H1 (cell line): ENCODE data around the gene BCL7B. TPM values are rescaled to one million over a fixed set of nuclear protein-coding genes. Genes with fewer than 3 reads are reported as not detected.

Experiments used
- CTCF ChIA-PET: fragments of 300-600 bp; sonication (Branson Sonifier 250); formaldehyde crosslinking; loops from one replicate; lab custom pipeline; 2021; ENCODE audit not compliant: partially characterized antibody; lab: Charles Lee
- POLR2A ChIA-PET: fragments of 300-600 bp; sonication (Branson Sonifier 250); formaldehyde crosslinking; loops from one replicate; lab custom pipeline; 2021; ENCODE audit warnings: inconsistent platforms; ENCODE audit not compliant: partially characterized antibody; lab: Charles Lee
- DNase-seq, 2 experiments: peaks; one replicate each; pipeline versions ENCODE4 v3.0.0 to v3.0.0-alpha.2; 2010 to 2022; ENCODE audit warnings: low spot score in 2 of 2, low read depth in 1 of 2, mixed read lengths in 1 of 2
- FAIRE-seq: peaks from 2 replicates; lab custom pipeline; 2011; peaks lifted over from hg19 to GRCh38; lab: Jason Lieb, UNC
- H2AFZ ChIP-seq: 2 replicates; pipeline ENCODE4 v1.8.1; 2012; ENCODE audit warnings: low read length, inconsistent platforms
- H2AK5ac ChIP-seq: 2 replicates; pipeline ENCODE4 v1.6.1; 2013; ENCODE audit warnings: low read depth, low read length
- H2BK120ac ChIP-seq: replicated peaks from 2 replicates; pipeline ENCODE3; 2013; ENCODE audit warnings: low read depth, low read length, inconsistent platforms
- H2BK12ac ChIP-seq: 2 replicates; pipeline ENCODE4 v1.6.1; 2013; ENCODE audit warnings: low read depth, low read length
- H2BK15ac ChIP-seq: 2 replicates; pipeline ENCODE4 v1.6.1; 2013; ENCODE audit warnings: low read length
- H2BK20ac ChIP-seq: 2 replicates; pipeline ENCODE4 v1.6.1; 2013; ENCODE audit warnings: low read length
- H2BK5ac ChIP-seq: 2 replicates; pipeline ENCODE4 v1.6.1; 2013; ENCODE audit warnings: low read depth, low read length
- H3K14ac ChIP-seq: 2 replicates; pipeline ENCODE4 v1.6.1; 2013; ENCODE audit warnings: inconsistent platforms; ENCODE audit not compliant: insufficient read length
- H3K18ac ChIP-seq: 2 replicates; pipeline ENCODE4 v1.6.1; 2013; ENCODE audit warnings: low read length; ENCODE audit errors: extremely low read depth
- H3K23ac ChIP-seq: 2 replicates; pipeline ENCODE4 v1.6.1; 2013; ENCODE audit warnings: inconsistent platforms; ENCODE audit not compliant: insufficient read length
- H3K23me2 ChIP-seq: 2 replicates; pipeline ENCODE4 v1.6.1; 2013; ENCODE audit warnings: low read depth, low read length
- H3K27ac ChIP-seq: 2 replicates; pipeline ENCODE4 v1.6.1; 2011; ENCODE audit warnings: low read depth, low read length, inconsistent platforms
- H3K27me3 ChIP-seq, 4 experiments: replicated peaks in 1 of 4; 1 replicate in 1 of 4; 2 replicates in 3 of 4; pipeline versions ENCODE4 v1.6.1 to v1.8.1; 2011 to 2013; ENCODE audit warnings: low read length in 3 of 4, mild to moderate bottlenecking in 3 of 4, inconsistent platforms in 2 of 4, mixed read lengths in 2 of 4, moderate library complexity in 1 of 4; ENCODE audit not compliant: control insufficient read depth in 3 of 4, insufficient read depth in 3 of 4; ENCODE audit errors: extremely low read depth in 1 of 4
- H3K36me3 ChIP-seq, 4 experiments: 2 replicates each; pipeline versions ENCODE4 v1.6.1 to v1.8.1; 2011 to 2013; ENCODE audit warnings: mild to moderate bottlenecking in 4 of 4, low read length in 3 of 4, moderate library complexity in 2 of 4, control low read depth in 1 of 4, inconsistent platforms in 1 of 4; ENCODE audit not compliant: insufficient read depth in 4 of 4, control insufficient read depth in 2 of 4
- H3K4ac ChIP-seq: replicated peaks from 2 replicates; pipeline ENCODE3; 2013; ENCODE audit warnings: low read length, low read depth, mixed read lengths, inconsistent platforms; ENCODE audit not compliant: insufficient read length
- H3K4me1 ChIP-seq, 4 experiments: replicated peaks in 1 of 4; 1 replicate in 1 of 4; 2 replicates in 3 of 4; pipeline versions ENCODE4 v1.6.1 to v1.8.1; 2011 to 2013; ENCODE audit warnings: low read length in 3 of 4, inconsistent platforms in 2 of 4, mixed read lengths in 1 of 4; ENCODE audit not compliant: insufficient read depth in 4 of 4, control insufficient read depth in 3 of 4
- H3K4me2 ChIP-seq, 2 experiments: 2 replicates each; pipeline versions ENCODE4 v1.6.1 to v1.8.1; 2011 to 2013; ENCODE audit warnings: low read depth in 2 of 2, low read length in 2 of 2, control low read depth in 1 of 2, inconsistent platforms in 1 of 2, mild to moderate bottlenecking in 1 of 2; ENCODE audit not compliant: insufficient read depth in 1 of 2
- H3K4me3 ChIP-seq, 4 experiments: fragments of 200-600, 300-600 bp in 1 of 4; sonication (generic), shearing (Covaris generic), sonication (Bioruptor Twin) in 1 of 4; 2 replicates each; pipeline versions ENCODE4 v1.5.1 to v1.8.1; 2011 to 2016; ENCODE audit warnings: low read length in 4 of 4, low read depth in 3 of 4, control low read depth in 2 of 4, inconsistent platforms in 2 of 4, mild to moderate bottlenecking in 2 of 4, mixed read lengths in 1 of 4, moderate library complexity in 1 of 4; ENCODE audit not compliant: insufficient read depth in 2 of 4; ENCODE audit errors: extremely low read depth in 1 of 4
- H3K56ac ChIP-seq: replicated peaks from 2 replicates; pipeline ENCODE3; 2013; ENCODE audit warnings: low read depth, mild to moderate bottlenecking, mixed read lengths, low read length, inconsistent platforms; ENCODE audit not compliant: insufficient read length
- H3K79me1 ChIP-seq: 2 replicates; pipeline ENCODE4 v1.6.1; 2013; ENCODE audit warnings: low read depth, low read length, control low read depth
- H3K79me2 ChIP-seq, 2 experiments: 2 replicates each; pipeline versions ENCODE4 v1.6.1 to v1.8.1; 2012 to 2013; ENCODE audit warnings: low read length in 2 of 2, mild to moderate bottlenecking in 2 of 2, inconsistent platforms in 1 of 2; ENCODE audit not compliant: insufficient read depth in 2 of 2, control insufficient read depth in 1 of 2
- H3K9ac ChIP-seq, 4 experiments: replicated peaks in 1 of 4; 1 replicate in 1 of 4; 2 replicates in 3 of 4; pipeline versions ENCODE4 v1.6.1 to v1.8.1; 2011 to 2013; ENCODE audit warnings: low read depth in 3 of 4, low read length in 3 of 4, control low read depth in 2 of 4, mild to moderate bottlenecking in 2 of 4, moderate library complexity in 2 of 4, inconsistent platforms in 1 of 4; ENCODE audit errors: extremely low read depth in 1 of 4
- H3K9me3 ChIP-seq, 2 experiments: 2 replicates each; pipeline versions ENCODE4 v1.6.1 to v1.8.1; 2012 to 2013; ENCODE audit warnings: mild to moderate bottlenecking in 2 of 2, moderate library complexity in 2 of 2, control low read depth in 1 of 2, inconsistent platforms in 1 of 2, low read depth in 1 of 2, low read length in 1 of 2, mixed read lengths in 1 of 2; ENCODE audit not compliant: insufficient read depth in 2 of 2
- H4K20me1 ChIP-seq, 2 experiments: replicated peaks in 1 of 2; 2 replicates each; pipeline versions ENCODE3 to v1.8.1; 2011 to 2013; ENCODE audit warnings: inconsistent platforms in 2 of 2, low read length in 2 of 2, mild to moderate bottlenecking in 1 of 2; ENCODE audit not compliant: insufficient read depth in 2 of 2, control insufficient read depth in 1 of 2
- H4K5ac ChIP-seq: 2 replicates; pipeline ENCODE4 v1.6.1; 2013; ENCODE audit warnings: low read length, low read depth, mixed read lengths, inconsistent platforms; ENCODE audit not compliant: insufficient read length
- H4K8ac ChIP-seq: 2 replicates; pipeline ENCODE4 v1.8.0; 2013; ENCODE audit warnings: mild to moderate bottlenecking, moderate library complexity, low read length, inconsistent platforms; ENCODE audit not compliant: insufficient read depth; ENCODE audit errors: extremely low read depth
- H4K91ac ChIP-seq: replicated peaks from 2 replicates; pipeline ENCODE3; 2013; ENCODE audit warnings: low read length, mixed read lengths, inconsistent platforms; ENCODE audit not compliant: insufficient read length
- CEBPB ChIP-seq: IDR thresholded peaks from 2 replicates; pipeline ENCODE4 v1.6.1; 2012; ENCODE audit warnings: low read depth, low read length
- HDAC2 ChIP-seq, 2 experiments: fragments of 300-600 bp in 1 of 2; sonication (generic) in 1 of 2; IDR thresholded peaks; 2 replicates each; pipeline ENCODE4 v1.6.1; 2011 to 2012; ENCODE audit warnings: low read depth in 2 of 2, low read length in 2 of 2, mild to moderate bottlenecking in 2 of 2, moderate library complexity in 2 of 2, borderline replicate concordance in 1 of 2, inconsistent platforms in 1 of 2
- POLR2AphosphoS5 ChIP-seq: IDR thresholded peaks from 2 replicates; pipeline ENCODE4 v1.6.1; 2011; ENCODE audit warnings: low read depth, low read length
- WGBS, 2 experiments: shearing (Covaris generic) in 1 of 2; methylation state at CpG; one replicate each; pipeline versions ENCODE4 v1.1.6 to v1.1.7; 2013 to 2015; ENCODE audit warnings: low lambda C conversion rate in 2 of 2, mixed read lengths in 2 of 2, inconsistent platforms in 1 of 2, low coverage in 1 of 2, missing lambda C conversion rate in 1 of 2; ENCODE audit not compliant: insufficient replicate concordance in 2 of 2, insufficient coverage in 1 of 2, insufficient read length in 1 of 2; ENCODE audit errors: extremely low coverage in 1 of 2, missing lambda C conversion rate in 1 of 2; 5-methylcytosine and 5-hydroxymethylcytosine counted together
- polyA plus RNA-seq, 7 experiments: library from polyadenylated mRNA; depleted of rRNA in 3 of 7; stranded (reverse) in 5 of 7; unstranded in 2 of 7; fragments of >200 nt in 5 of 7; fragments of 200-250 nt in 2 of 7; gene quantifications; 1 replicate in 5 of 7; 2 replicates in 1 of 7; 4 replicates in 1 of 7; pipeline versions ENCODE4 v1.2.1 to v1.2.3, GENCODE V29; 2011 to 2013; ENCODE audit warnings: missing spikeins in 2 of 7, mixed read lengths in 2 of 7
- total RNA-seq: library from RNA; stranded (reverse); fragmentation: NEBNext Ultra II Directional; extraction: Animal tissue kit (Norgen Biotek cat#: 25700); gene quantifications from 2 replicates; pipeline ENCODE4 v1.2.1, GENCODE V29; 2021

Gene BCL7B
- total and polyA plus RNA-seq, 2 of the 8 experiments (the other 6 are each of a cell fraction or from before 2014, with no cell fraction given): 24.9 to 44.6 TPM

DNA sequence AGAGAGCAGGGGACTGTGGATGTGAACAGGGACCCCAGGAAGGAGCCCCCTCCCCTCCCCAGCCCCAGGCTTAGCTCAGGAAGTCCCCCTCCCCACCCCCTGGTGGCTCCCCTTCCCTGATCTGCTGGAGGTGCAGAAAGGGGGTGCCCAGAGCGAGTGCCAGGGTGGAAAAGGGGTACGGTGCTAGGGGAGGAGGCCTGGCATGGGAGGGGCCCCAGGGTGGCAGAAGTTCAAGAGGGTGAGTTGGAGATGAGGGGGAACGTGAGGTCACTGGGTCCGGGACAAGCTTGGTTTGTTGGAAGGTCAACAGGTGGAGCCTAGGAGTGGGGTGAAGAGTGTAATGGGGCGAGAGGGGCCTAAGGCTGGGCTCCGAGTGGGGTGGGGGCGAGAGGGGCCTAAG, 42.4 kb upstream of the BCL7B start:
- 84% methylated on average over 6 of the region's 7 CpGs; no CpG with 5 or more reads in 1 of the 2 experiments for WGBS, 2 experiments
- no peak overlapping the region for H2BK15ac ChIP-seq
- no peaks in the 10 kb centered on the region for H3K79me1 ChIP-seq
- no peak overlapping the region for H2AFZ ChIP-seq
- no peak overlapping the region for H2BK20ac ChIP-seq
- H3K56ac ChIP-seq: no peak overlapping the region
- H2BK12ac ChIP-seq: no peak overlapping the region
- H2BK120ac ChIP-seq: no peak overlapping the region
- DNase-seq (no peak), FAIRE-seq (no peak)
- H3K23ac ChIP-seq: no peak overlapping the region
- no peak overlapping the region for H2AK5ac ChIP-seq
- H3K27ac ChIP-seq: no peak overlapping the region
- H3K36me3 ChIP-seq: no peaks in the 10 kb centered on the region; a peak in 1 of 8 replicates
- H4K91ac ChIP-seq: no peak overlapping the region
- peaks cover 0 to 14% (median 4%) of the 10 kb centered on the region in 4 experiments; a peak in 6 of 7 replicates for H3K4me1 ChIP-seq
- no peak overlapping the region for H4K8ac ChIP-seq
- no peak overlapping the region for H3K14ac ChIP-seq
- H3K79me2 ChIP-seq: no peaks in the 10 kb centered on the region
- H3K23me2 ChIP-seq: peaks cover 6% of the 10 kb centered on the region; the same call in 1 of the 2 replicates
- ChIA-PET POLR2A (interaction anchor here (0.6 to 1.0 kb wide), 5 partner anchors 13 to 106 kb away, joined by 3 to 4 read pairs (median 3); partner anchors contain the start of genes BUD23 and DNAJC30), CTCF (interaction anchor here (0.5 to 1.5 kb wide), 7 partner anchors 12 to 124 kb away, joined by 3 to 8 read pairs (median 3); no protein-coding TSS in a partner anchor)
- peaks cover 0 to 4% of the 10 kb centered on the region in 2 experiments for H4K20me1 ChIP-seq
- no peak overlapping the region for H3K4me2 ChIP-seq
- H4K5ac ChIP-seq: no peak overlapping the region
- no peak overlapping the region for H3K18ac ChIP-seq
- no peaks in the 10 kb centered on the region for H3K9me3 ChIP-seq
- H3K27me3 ChIP-seq: no peaks in the 10 kb centered on the region
- no peak for TF ChIP-seq POLR2AphosphoS5
- TF ChIP-seq CEBPB: no peak
- TF ChIP-seq HDAC2 (IDR thresholded peaks at IDR 0.05; ENCODE audit: borderline replicate concordance in 1 of 2, low read depth in 2 of 2, low read length in 2 of 2): no peak
- no peak overlapping the region for H3K4me3 ChIP-seq
- no peak overlapping the region for H2BK5ac ChIP-seq
- no peak overlapping the region for H3K4ac ChIP-seq
- no peak overlapping the region for H3K9ac ChIP-seq
